NCI-H2081 treated with DMSO at 0.1 percent for 48 hours (cell line): ENCODE data around the gene SLC30A9.

Experiments used
- DNase-seq: peaks from one replicate; lab custom pipeline; 2025; lab: John Stamatoyannopoulos, UW

SLC30A9 gene

GRCh38 chr4:41999321-41999720 lies 9.0 kb downstream of the SLC30A9 start:
- no peak for DNase-seq

- no peak for DNase-seq
Observed at GRCh38 chr4:42008011-42008786, 17.9 kb downstream of the SLC30A9 start.

- no peak for DNase-seq
Observed at GRCh38 chr4:42015438-42015837, 25.1 kb downstream of the SLC30A9 start.

- no peak for DNase-seq
Observed at GRCh38 chr4:42018451-42018850, 28.1 kb downstream of the SLC30A9 start.

- no peak for DNase-seq
Observed at GRCh38 chr4:42048394-42048793, 58.1 kb downstream of the SLC30A9 start.

- no peak for DNase-seq
Observed at GRCh38 chr4:42050516-42051249, 60.4 kb downstream of the SLC30A9 start.

- DNase-seq, result no peak
Observed at GRCh38 chr4:42066402-42066801, 76.1 kb downstream of the SLC30A9 start.

- no peak for DNase-seq
Observed at GRCh38 chr4:42067264-42067663, 76.9 kb downstream of the SLC30A9 start.

GRCh38 chr4:42070463-42070862 lies 80.1 kb downstream of the SLC30A9 start:
- DNase-seq, result no peak

- DNase-seq, result no peak
Observed at GRCh38 chr4:42074294-42074693, 84.0 kb downstream of the SLC30A9 start.

- no peak for DNase-seq
Observed at GRCh38 chr4:42078184-42078801, 88.0 kb downstream of the SLC30A9 start.

- no peak for DNase-seq
Observed at GRCh38 chr4:42080306-42080705, 90.0 kb downstream of the SLC30A9 start.

GRCh38 chr4:42083816-42084215 lies 93.5 kb downstream of the SLC30A9 start:
- DNase-seq, result no peak

- no peak for DNase-seq
Observed at GRCh38 chr4:42088386-42088785, 98.1 kb downstream of the SLC30A9 start.

GRCh38 chr4:42101446-42101975 lies 111.2 kb downstream of the SLC30A9 start:
- no peak for DNase-seq

- DNase-seq, result no peak
Observed at GRCh38 chr4:42104521-42104920, 114.2 kb downstream of the SLC30A9 start.

GRCh38 chr4:42112846-42113245 lies 122.5 kb downstream of the SLC30A9 start:
- no peak for DNase-seq

- DNase-seq, result no peak
Observed at GRCh38 chr4:42119886-42120285, 129.6 kb downstream of the SLC30A9 start.

GRCh38 chr4:42122237-42122636 lies 131.9 kb downstream of the SLC30A9 start:
- DNase-seq, result no peak

GRCh38 chr4:42123071-42123644 lies 132.8 kb downstream of the SLC30A9 start:
- DNase-seq, result no peak

- DNase-seq, result no peak
Observed at GRCh38 chr4:42132099-42132498, 141.8 kb downstream of the SLC30A9 start.

- no peak for DNase-seq
Observed at GRCh38 chr4:42133006-42133405, 142.7 kb downstream of the SLC30A9 start.
